Cardiac muscle cell (in vitro differentiated cells and primary cell): ENCODE measurements around the gene CACNA1C. TPM values are rescaled to one million over a fixed set of nuclear protein-coding genes. Genes with fewer than 3 reads are reported as not detected.

Experiments used
- DNase-seq, 2 donors: peaks; one replicate each; pipeline versions ENCODE4 v3.0.0 to v3.0.0-alpha.2; 2010 to 2017; ENCODE audit warnings: low read depth in 1 of 2, low spot score in 1 of 2
- H3K27ac ChIP-seq: fragments of 200-600 bp; sonication (generic); 2 replicates; pipeline ENCODE4 v1.5.1; 2016
- H3K27me3 ChIP-seq: fragments of 200-600 bp; sonication (generic); 2 replicates; pipeline ENCODE4 v1.6.0; 2016; ENCODE audit warnings: control low read depth
- H3K36me3 ChIP-seq: fragments of 200-600 bp; sonication (generic); 2 replicates; pipeline ENCODE4 v1.5.1; 2016; ENCODE audit warnings: control low read depth
- H3K4me1 ChIP-seq: fragments of 200-600 bp; sonication (generic); 2 replicates; pipeline ENCODE4 v1.8.1; 2017; ENCODE audit warnings: low read depth, mild to moderate bottlenecking, mixed run types
- H3K4me3 ChIP-seq: fragments of 200-600 bp; sonication (generic); 2 replicates; pipeline ENCODE4 v1.5.1; 2016; ENCODE audit warnings: mild to moderate bottlenecking
- H3K9me3 ChIP-seq: fragments of 200-600 bp; sonication (generic); 2 replicates; pipeline ENCODE4 v1.5.1; 2017; ENCODE audit warnings: low read depth, mild to moderate bottlenecking, control low read depth
- CTCF ChIP-seq: IDR thresholded peaks from 2 replicates; pipeline ENCODE4 v1.5.1; 2012; ENCODE audit warnings: low read depth, mild to moderate bottlenecking, low read length
- polyA plus RNA-seq: library from polyadenylated mRNA; unstranded; fragments of >200 nt; fragmentation: Nextera tagmentation; extraction: Ambion mirVana; gene quantifications from 2 replicates; pipeline ENCODE4 v1.2.1, GENCODE V29; 2016
- total RNA-seq: library from RNA; depleted of rRNA; stranded (reverse); fragments of >200 nt; gene quantifications from 2 replicates; pipeline ENCODE4 v1.2.3, GENCODE V29; 2016

Gene CACNA1C
- total RNA-seq (53.9 and 77.8 TPM in 2 replicates), polyA plus RNA-seq (30.4 and 40.8 TPM in 2 replicates)

- peak within 1 kb of the TSS; percentile 64 for H3K4me3 ChIP-seq
- no peaks in the 10 kb centered on the region for H3K27me3 ChIP-seq
- no peaks in the 10 kb centered on the region for H3K9me3 ChIP-seq
- no peak for TF ChIP-seq CTCF
- H3K36me3 ChIP-seq: no peaks in the 10 kb centered on the region
- H3K27ac ChIP-seq: peak within 1 kb of the TSS; percentile 83
- H3K4me1 ChIP-seq: peaks cover 32% of the 10 kb centered on the region
- DNase-seq: peak; percentile 75 to 85
These were observed at the start of gene CACNA1C for GRCh38 chr12:2052826-2053678. CACNA1C (plus strand) TSS chr12:2052987; CDS start chr12:2053563, 576 bp downstream.

DNA sequence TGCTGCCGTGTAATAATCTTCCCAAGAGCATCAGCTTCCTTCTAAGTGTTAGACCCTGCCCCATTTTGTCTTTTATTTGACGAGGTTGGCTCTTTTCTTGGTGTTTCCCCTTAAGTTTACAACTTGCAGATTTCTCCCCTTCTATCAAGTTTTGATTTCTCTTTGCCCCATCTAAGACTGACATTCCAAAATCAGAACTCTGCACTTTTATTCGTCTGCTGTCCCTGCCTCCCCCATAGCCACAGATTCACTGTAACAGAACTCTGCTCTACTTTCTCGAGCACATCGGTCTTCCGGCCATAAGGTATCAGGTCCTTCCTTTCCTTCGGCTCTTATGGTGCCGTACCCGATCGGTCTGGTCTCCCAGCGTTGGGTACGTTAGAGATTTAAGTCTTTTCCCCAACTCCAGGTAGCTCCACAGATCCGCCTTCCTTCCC, 49.1 kb upstream of the CACNA1C start:
- peak overlapping the region; percentile 96 for H3K27ac ChIP-seq
- H3K9me3 ChIP-seq: no peaks in the 10 kb centered on the region
- H3K27me3 ChIP-seq: no peaks in the 10 kb centered on the region
- DNase-seq: no peak
- H3K4me1 ChIP-seq: peaks cover 21% of the 10 kb centered on the region
- no peak for TF ChIP-seq CTCF
- H3K36me3 ChIP-seq: no peaks in the 10 kb centered on the region
- H3K4me3 ChIP-seq: peak overlapping the region; percentile 84

DNA sequence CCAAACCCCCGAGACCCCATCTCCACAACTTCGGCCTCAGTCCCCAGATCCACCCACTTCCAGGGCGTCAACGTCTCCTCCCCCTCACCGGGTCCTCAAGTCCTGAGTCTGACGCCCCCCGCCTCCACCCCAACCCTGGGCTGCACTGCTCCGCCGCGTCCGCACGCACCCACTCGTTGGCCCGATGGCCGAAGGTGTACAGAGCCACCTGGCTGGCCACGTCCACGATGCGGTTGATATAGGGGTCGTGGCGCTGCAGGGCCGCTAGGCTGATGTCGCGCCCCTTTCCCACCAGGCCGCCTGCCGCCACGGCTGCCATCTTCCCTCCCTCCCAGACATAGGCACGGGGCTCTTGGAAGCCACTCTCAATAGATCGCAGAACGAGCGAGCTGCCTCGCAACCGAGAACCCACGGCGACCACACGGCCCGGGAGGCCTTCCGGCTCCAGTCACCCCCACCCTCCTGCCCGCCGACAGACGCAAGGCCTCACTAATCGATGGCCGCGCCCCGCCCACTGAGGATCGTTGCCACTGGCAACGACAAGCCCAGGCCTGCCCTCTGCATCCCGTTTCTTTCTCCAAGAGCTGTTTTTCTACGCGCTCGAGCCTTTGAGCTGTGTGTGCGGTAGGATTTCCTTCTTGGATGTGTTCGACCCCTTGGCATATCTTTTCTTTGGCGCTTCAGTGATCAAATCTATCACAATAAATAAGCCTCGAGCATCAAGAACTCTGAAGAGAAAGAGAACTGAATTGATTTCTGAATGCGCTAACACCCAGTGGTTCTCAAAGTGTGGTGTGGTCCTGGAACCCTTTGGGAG, 48.5 kb upstream of the CACNA1C start, which contains the start of gene DCP1B:
TSS of gene DCP1B (minus strand) at position 345 of the 817 bp plus-strand sequence. CDS start at position 319, 26 bp downstream.
- DNase-seq: peak; percentile 98 to 99
- Histone ChIP-seq H3K4me1 (peaks cover 23% of the 10 kb centered on the region), H3K27ac (peak within 1 kb of the TSS; percentile 96), H3K4me3 (peak within 1 kb of the TSS; percentile 84), H3K27me3 (no peaks in the 10 kb centered on the region), H3K9me3 (no peaks in the 10 kb centered on the region), H3K36me3 (no peaks in the 10 kb centered on the region)
- no peak for TF ChIP-seq CTCF

- Histone ChIP-seq H3K27ac (no peak overlapping the region), H3K27me3 (no peaks in the 10 kb centered on the region), H3K4me3 (no peak overlapping the region), H3K4me1 (peaks cover 11% of the 10 kb centered on the region), H3K9me3 (no peaks in the 10 kb centered on the region), H3K36me3 (no peaks in the 10 kb centered on the region)
- no peak for DNase-seq
- TF ChIP-seq CTCF: no peak
These were observed 44.1 kb upstream of the CACNA1C start for GRCh38 chr12:2008677-2009076.

GRCh38 chr12:2009623-2010022, 43.2 kb upstream of the CACNA1C start:
- TF ChIP-seq CTCF: no peak
- Histone ChIP-seq H3K4me1 (peaks cover 20% of the 10 kb centered on the region), H3K36me3 (no peaks in the 10 kb centered on the region), H3K4me3 (no peak overlapping the region), H3K9me3 (no peaks in the 10 kb centered on the region), H3K27ac (no peak overlapping the region), H3K27me3 (no peaks in the 10 kb centered on the region)
- peak in 1 of 2 donors; percentile 19 for DNase-seq
